ENCODE results near the gene DNAJC28. TPM values are rescaled to one million over a fixed set of nuclear protein-coding genes. Genes with fewer than 3 reads are reported as not detected.
"Not testable (repeated sequence)": the region's sequence is repeated elsewhere in the genome, so short reads cannot be mapped to it uniquely, and the experiment has no call there.

DNAJC28 gene
- total and polyA plus RNA-seq, 4 donors, result 5.4 to 6.2 (median 5.8) TPM

DNA sequence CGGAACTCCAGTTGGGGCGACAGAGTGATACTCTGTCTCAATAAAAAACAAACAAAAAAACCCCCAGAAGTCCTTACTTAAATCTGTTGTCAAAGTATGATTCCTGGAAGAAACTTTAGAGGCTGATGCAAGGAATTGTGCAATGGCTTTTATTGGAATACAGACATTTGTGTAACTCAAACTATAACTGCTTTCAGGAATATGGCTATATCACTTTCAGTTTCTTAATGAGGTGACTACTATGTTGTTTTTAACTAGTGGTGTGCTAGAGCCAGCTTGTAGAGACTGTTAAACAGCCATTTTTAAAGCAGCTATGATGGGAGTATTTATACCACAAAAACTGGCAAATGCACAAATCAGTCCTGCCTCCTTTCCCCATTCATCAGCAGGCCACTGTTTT lies 22.7 kb upstream of the DNAJC28 start:
- H3K4me1 ChIP-seq (ENCODE audit: control insufficient read depth, insufficient read depth, low read length), result no peaks in the 10 kb centered on the region
- no CpG with 5 or more reads among the region's 2 CpGs for WGBS (ENCODE audit: insufficient coverage)
- no peak overlapping the region for H3K27ac ChIP-seq (ENCODE audit: low read depth, low read length)
- no peaks in the 10 kb centered on the region for H3K27me3 ChIP-seq (ENCODE audit: control insufficient read depth, insufficient read depth, low read length)
- no peak for DNase-seq (ENCODE audit: low read depth in 4 of 6, low spot score in 6 of 6)
- H3K36me3 ChIP-seq (ENCODE audit: control insufficient read depth, insufficient read depth, low read length), result peaks cover 47% of the 10 kb centered on the region
- no peak overlapping the region for H3K4me3 ChIP-seq (ENCODE audit: low read depth, low read length)
- H3K9me3 ChIP-seq (ENCODE audit: control insufficient read depth, insufficient read depth, low read length), result no peaks in the 10 kb centered on the region

GRCh38 chr21:33512481-33512880 lies 21.0 kb upstream of the DNAJC28 start:
- Histone ChIP-seq H3K27me3 (ENCODE audit: control insufficient read depth, insufficient read depth, low read length) (no peaks in the 10 kb centered on the region), H3K27ac (ENCODE audit: low read depth, low read length) (no peak overlapping the region), H3K4me1 (ENCODE audit: control insufficient read depth, insufficient read depth, low read length) (no peaks in the 10 kb centered on the region), H3K36me3 (ENCODE audit: control insufficient read depth, insufficient read depth, low read length) (peaks cover 44% of the 10 kb centered on the region), H3K4me3 (ENCODE audit: low read depth, low read length) (no peak overlapping the region), H3K9me3 (ENCODE audit: control insufficient read depth, insufficient read depth, low read length) (no peaks in the 10 kb centered on the region)
- WGBS (ENCODE audit: insufficient coverage), result 100% methylated on average over 1 of the region's 3 CpGs
- DNase-seq (ENCODE audit: low read depth in 4 of 6, low spot score in 6 of 6), result no peak

DNA sequence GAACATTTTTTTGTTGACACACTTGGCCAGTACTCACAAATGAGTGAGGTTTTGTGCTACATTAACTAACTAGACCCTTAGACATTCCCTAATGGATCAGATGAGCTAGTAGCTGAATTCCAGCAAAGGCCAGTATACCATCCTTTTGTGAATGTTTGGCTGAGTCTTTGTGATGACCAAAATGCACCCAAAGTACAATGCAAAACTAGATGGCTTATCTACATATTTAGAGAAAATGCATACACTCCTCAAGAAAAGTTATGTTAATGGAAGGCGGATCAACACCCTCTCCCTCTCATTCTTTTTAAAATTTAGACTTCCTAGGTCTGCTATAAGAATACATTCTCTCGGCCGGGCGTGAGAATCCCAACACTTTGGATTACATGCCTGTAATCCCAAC lies 20.1 kb upstream of the DNAJC28 start:
- Histone ChIP-seq H3K27me3 (ENCODE audit: control insufficient read depth, insufficient read depth, low read length) (no peaks in the 10 kb centered on the region), H3K9me3 (ENCODE audit: control insufficient read depth, insufficient read depth, low read length) (no peaks in the 10 kb centered on the region), H3K4me1 (ENCODE audit: control insufficient read depth, insufficient read depth, low read length) (no peaks in the 10 kb centered on the region), H3K36me3 (ENCODE audit: control insufficient read depth, insufficient read depth, low read length) (peaks cover 50% of the 10 kb centered on the region), H3K27ac (ENCODE audit: low read depth, low read length) (no peak overlapping the region), H3K4me3 (ENCODE audit: low read depth, low read length) (no peak overlapping the region)
- 100% methylated on average over 4 of the region's 4 CpGs for WGBS (ENCODE audit: insufficient coverage)
- no peak for DNase-seq (ENCODE audit: low read depth in 4 of 6, low spot score in 6 of 6)

- Histone ChIP-seq H3K9me3 (ENCODE audit: control insufficient read depth, insufficient read depth, low read length) (no peaks in the 10 kb centered on the region), H3K27me3 (ENCODE audit: control insufficient read depth, insufficient read depth, low read length) (no peaks in the 10 kb centered on the region), H3K36me3 (ENCODE audit: control insufficient read depth, insufficient read depth, low read length) (peaks cover 50% of the 10 kb centered on the region), H3K4me3 (ENCODE audit: low read depth, low read length) (no peak overlapping the region), H3K4me1 (ENCODE audit: control insufficient read depth, insufficient read depth, low read length) (no peaks in the 10 kb centered on the region), H3K27ac (ENCODE audit: low read depth, low read length) (no peak overlapping the region)
- no peak for DNase-seq (ENCODE audit: low read depth in 4 of 6, low spot score in 6 of 6)
- 91% methylated on average over 5 of the region's 8 CpGs for WGBS (ENCODE audit: insufficient coverage)
These were observed 19.3 kb upstream of the DNAJC28 start for GRCh38 chr21:33510826-33511225.

GRCh38 chr21:33507003-33507402 lies 15.5 kb upstream of the DNAJC28 start:
- H3K27ac ChIP-seq (ENCODE audit: low read depth, low read length); H3K9me3 ChIP-seq (ENCODE audit: control insufficient read depth, insufficient read depth, low read length); DNase-seq (ENCODE audit: low read depth in 4 of 6, low spot score in 6 of 6); H3K4me1 ChIP-seq (ENCODE audit: control insufficient read depth, insufficient read depth, low read length); H3K27me3 ChIP-seq (ENCODE audit: control insufficient read depth, insufficient read depth, low read length); H3K4me3 ChIP-seq (ENCODE audit: low read depth, low read length): not testable (repeated sequence)
- peaks cover 29% of the 10 kb centered on the region for H3K36me3 ChIP-seq (ENCODE audit: control insufficient read depth, insufficient read depth, low read length)
- WGBS (ENCODE audit: insufficient coverage), result no CpG with 5 or more reads among the region's 1 CpG

DNA sequence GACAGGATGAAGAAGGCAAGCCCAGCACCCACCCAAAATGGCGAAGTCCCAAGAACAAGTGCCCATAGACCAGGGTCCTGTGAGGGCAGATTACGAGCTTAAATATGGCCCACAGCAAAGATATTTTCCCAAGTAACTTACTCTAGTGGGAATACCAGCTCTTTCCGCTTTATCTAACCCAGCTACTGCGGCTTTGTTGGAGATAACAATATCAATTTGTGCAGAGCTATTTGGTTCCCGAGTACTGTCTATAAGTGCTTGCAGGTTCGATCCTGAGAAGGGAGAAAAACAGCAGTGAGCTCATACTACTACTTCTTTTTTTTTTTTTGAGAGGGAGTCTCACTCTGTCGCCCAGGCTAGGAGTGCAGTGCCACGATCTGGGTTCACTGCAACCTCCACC lies 14.3 kb upstream of the DNAJC28 start:
- WGBS (ENCODE audit: insufficient coverage), result no CpG with 5 or more reads among the region's 8 CpGs
- peaks cover 32% of the 10 kb centered on the region for H3K36me3 ChIP-seq (ENCODE audit: control insufficient read depth, insufficient read depth, low read length)
- no peak overlapping the region for H3K27ac ChIP-seq (ENCODE audit: low read depth, low read length)
- no peak overlapping the region for H3K4me3 ChIP-seq (ENCODE audit: low read depth, low read length)
- no peaks in the 10 kb centered on the region for H3K4me1 ChIP-seq (ENCODE audit: control insufficient read depth, insufficient read depth, low read length)
- DNase-seq (ENCODE audit: low read depth in 4 of 6, low spot score in 6 of 6), result no peak
- H3K27me3 ChIP-seq (ENCODE audit: control insufficient read depth, insufficient read depth, low read length), result no peaks in the 10 kb centered on the region
- H3K9me3 ChIP-seq (ENCODE audit: control insufficient read depth, insufficient read depth, low read length), result no peaks in the 10 kb centered on the region

- 50% methylated on average over 6 of the region's 7 CpGs for WGBS (ENCODE audit: insufficient coverage)
- peaks cover 4% of the 10 kb centered on the region for H3K36me3 ChIP-seq (ENCODE audit: control insufficient read depth, insufficient read depth, low read length)
- H3K4me3 ChIP-seq (ENCODE audit: low read depth, low read length), result no peak overlapping the region
- no peak overlapping the region for H3K27ac ChIP-seq (ENCODE audit: low read depth, low read length)
- DNase-seq (ENCODE audit: low read depth in 4 of 6, low spot score in 6 of 6), result no peak
- no peaks in the 10 kb centered on the region for H3K27me3 ChIP-seq (ENCODE audit: control insufficient read depth, insufficient read depth, low read length)
- H3K9me3 ChIP-seq (ENCODE audit: control insufficient read depth, insufficient read depth, low read length), result no peaks in the 10 kb centered on the region
- H3K4me1 ChIP-seq (ENCODE audit: control insufficient read depth, insufficient read depth, low read length), result peaks cover 4% of the 10 kb centered on the region
These were observed 4.8 kb upstream of the DNAJC28 start for GRCh38 chr21:33496345-33496744.

DNA sequence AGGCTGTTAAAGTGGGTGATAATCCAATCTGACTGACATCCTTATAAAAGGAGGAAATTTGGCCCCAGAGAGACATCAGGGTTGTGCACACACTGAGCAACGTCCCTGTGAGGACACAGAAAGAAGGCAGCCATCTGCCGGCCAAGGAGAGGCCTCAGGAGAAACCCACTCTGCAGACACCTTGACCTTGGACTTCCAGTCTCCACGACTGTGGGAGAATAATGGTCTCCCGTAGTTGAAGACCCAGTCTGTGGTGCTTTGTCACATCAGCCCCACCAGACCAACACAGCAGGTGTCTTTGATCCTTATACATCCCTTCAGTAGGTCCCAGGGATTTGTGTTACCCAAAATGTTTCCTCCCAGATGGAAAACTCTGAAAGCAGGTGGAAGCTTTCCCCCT lies 4.2 kb upstream of the DNAJC28 start:
- peaks cover 4% of the 10 kb centered on the region for H3K4me1 ChIP-seq (ENCODE audit: control insufficient read depth, insufficient read depth, low read length)
- WGBS (ENCODE audit: insufficient coverage), result 53% methylated on average over 4 of the region's 4 CpGs
- no peak overlapping the region for H3K27ac ChIP-seq (ENCODE audit: low read depth, low read length)
- H3K4me3 ChIP-seq (ENCODE audit: low read depth, low read length), result no peak overlapping the region
- no peaks in the 10 kb centered on the region for H3K36me3 ChIP-seq (ENCODE audit: control insufficient read depth, insufficient read depth, low read length)
- H3K27me3 ChIP-seq (ENCODE audit: control insufficient read depth, insufficient read depth, low read length), result no peaks in the 10 kb centered on the region
- no peaks in the 10 kb centered on the region for H3K9me3 ChIP-seq (ENCODE audit: control insufficient read depth, insufficient read depth, low read length)
- DNase-seq (ENCODE audit: low read depth in 4 of 6, low spot score in 6 of 6), result no peak

- no peaks in the 10 kb centered on the region for H3K27me3 ChIP-seq (ENCODE audit: control insufficient read depth, insufficient read depth, low read length)
- peaks cover 4% of the 10 kb centered on the region for H3K4me1 ChIP-seq (ENCODE audit: control insufficient read depth, insufficient read depth, low read length)
- no peak overlapping the region for H3K27ac ChIP-seq (ENCODE audit: low read depth, low read length)
- no peaks in the 10 kb centered on the region for H3K36me3 ChIP-seq (ENCODE audit: control insufficient read depth, insufficient read depth, low read length)
- no CpG with 5 or more reads among the region's 3 CpGs for WGBS (ENCODE audit: insufficient coverage)
- no peak overlapping the region for H3K4me3 ChIP-seq (ENCODE audit: low read depth, low read length)
- DNase-seq (ENCODE audit: low read depth in 4 of 6, low spot score in 6 of 6), result no peak
- H3K9me3 ChIP-seq (ENCODE audit: control insufficient read depth, insufficient read depth, low read length), result no peaks in the 10 kb centered on the region
These were observed 2.2 kb upstream of the DNAJC28 start for GRCh38 chr21:33493756-33494155.

DNA sequence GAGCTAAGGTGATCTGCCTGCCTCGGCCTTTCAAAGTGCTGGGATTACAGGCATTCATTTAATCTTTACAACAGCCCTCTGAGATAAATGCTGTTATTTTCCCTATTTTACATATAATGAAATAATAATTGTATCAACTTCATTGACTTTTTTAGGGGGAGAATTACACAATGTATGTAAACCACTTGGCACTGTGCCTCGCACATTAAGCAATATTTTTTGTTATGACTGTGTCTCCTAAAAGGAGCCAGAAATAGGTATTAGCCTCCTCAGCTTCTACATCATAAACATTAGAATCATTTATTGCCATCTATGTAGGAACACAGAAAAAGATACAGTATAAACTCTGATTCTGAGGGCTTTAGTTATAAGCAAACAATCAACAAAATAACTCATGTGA lies 1.1 kb upstream of the DNAJC28 start:
- no peaks in the 10 kb centered on the region for H3K9me3 ChIP-seq (ENCODE audit: control insufficient read depth, insufficient read depth, low read length)
- H3K4me3 ChIP-seq (ENCODE audit: low read depth, low read length), result no peak overlapping the region
- H3K27ac ChIP-seq (ENCODE audit: low read depth, low read length), result no peak overlapping the region
- DNase-seq (ENCODE audit: low read depth in 4 of 6, low spot score in 6 of 6), result no peak
- WGBS (ENCODE audit: insufficient coverage), result no CpG with 5 or more reads among the region's 2 CpGs
- no peaks in the 10 kb centered on the region for H3K27me3 ChIP-seq (ENCODE audit: control insufficient read depth, insufficient read depth, low read length)
- H3K4me1 ChIP-seq (ENCODE audit: control insufficient read depth, insufficient read depth, low read length), result peaks cover 4% of the 10 kb centered on the region
- H3K36me3 ChIP-seq (ENCODE audit: control insufficient read depth, insufficient read depth, low read length), result no peaks in the 10 kb centered on the region

All from spinal cord (tissue), 10 donors.